ENCODE results near the gene TMEFF1. TPM values are rescaled to one million over a fixed set of nuclear protein-coding genes. Genes with fewer than 3 reads are reported as not detected.

The TMEFF1 gene
- total RNA-seq, 1 donor from 2014 or later, result 171 TPM

DNA sequence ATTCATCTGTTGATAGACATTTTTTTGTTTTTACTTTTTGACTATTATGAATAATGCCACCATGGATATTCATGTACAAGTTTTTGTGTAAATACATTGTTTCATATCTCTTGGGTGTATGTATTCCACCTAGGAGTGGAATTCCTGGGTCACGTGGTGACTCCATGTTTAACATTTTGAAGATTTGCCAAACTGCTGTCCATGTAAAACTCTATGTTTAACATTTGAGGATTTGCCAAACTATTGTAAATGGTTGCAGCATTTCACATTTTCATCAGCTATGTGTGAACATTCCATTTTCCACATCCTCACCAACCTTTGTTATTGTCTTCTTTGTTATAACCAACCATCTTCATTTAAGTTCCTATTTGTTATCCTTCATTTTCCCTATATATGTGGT lies 12.2 kb downstream of the TMEFF1 start:
- Mint-ChIP-seq H3K4me3 (ENCODE audit: unreplicated experiment) (no peak overlapping the region), H3K4me1 (ENCODE audit: low read depth, unreplicated experiment) (peaks cover 16% of the 10 kb centered on the region)

DNA sequence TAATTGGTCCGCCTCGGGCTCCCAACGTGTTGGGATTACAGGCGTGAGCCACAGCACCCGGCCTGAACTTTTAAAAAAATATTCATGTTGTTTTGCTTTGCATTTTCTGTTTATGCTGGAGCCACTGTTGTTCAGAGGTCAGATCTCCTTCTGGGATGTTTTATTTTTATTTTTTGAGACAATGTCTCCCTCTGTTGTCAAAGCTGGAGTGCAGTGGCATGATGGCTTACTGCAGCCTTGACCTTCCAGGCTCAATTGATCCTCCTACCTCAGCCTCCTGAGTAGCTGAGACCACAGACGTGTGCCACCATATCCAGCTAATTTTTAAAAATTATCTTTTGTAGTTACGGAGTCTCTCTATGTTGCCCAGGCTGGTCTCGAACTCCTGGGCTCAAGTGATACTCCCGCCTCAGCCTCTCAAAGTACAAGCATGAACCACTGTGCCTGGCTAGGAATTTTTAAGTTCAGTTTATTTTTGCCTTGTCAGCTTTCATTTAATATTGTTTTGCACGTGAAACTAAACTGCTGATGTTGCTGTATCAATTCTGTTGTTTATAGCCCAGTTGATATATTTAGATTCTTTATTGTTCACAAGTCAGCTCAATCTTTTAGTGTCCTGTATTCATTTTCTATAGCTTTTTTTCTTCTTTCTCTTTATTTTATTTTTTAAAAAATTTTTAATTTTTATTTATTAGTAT lies 13.7 kb downstream of the TMEFF1 start:
- H3K4me3 Mint-ChIP-seq (ENCODE audit: unreplicated experiment), result no peak overlapping the region
- H3K4me1 Mint-ChIP-seq (ENCODE audit: low read depth, unreplicated experiment), result peaks cover 18% of the 10 kb centered on the region
- H3K36me3 Mint-ChIP-seq (ENCODE audit: unreplicated experiment), result no peaks in the 10 kb centered on the region
- TF ChIP-seq, protein P1, sequence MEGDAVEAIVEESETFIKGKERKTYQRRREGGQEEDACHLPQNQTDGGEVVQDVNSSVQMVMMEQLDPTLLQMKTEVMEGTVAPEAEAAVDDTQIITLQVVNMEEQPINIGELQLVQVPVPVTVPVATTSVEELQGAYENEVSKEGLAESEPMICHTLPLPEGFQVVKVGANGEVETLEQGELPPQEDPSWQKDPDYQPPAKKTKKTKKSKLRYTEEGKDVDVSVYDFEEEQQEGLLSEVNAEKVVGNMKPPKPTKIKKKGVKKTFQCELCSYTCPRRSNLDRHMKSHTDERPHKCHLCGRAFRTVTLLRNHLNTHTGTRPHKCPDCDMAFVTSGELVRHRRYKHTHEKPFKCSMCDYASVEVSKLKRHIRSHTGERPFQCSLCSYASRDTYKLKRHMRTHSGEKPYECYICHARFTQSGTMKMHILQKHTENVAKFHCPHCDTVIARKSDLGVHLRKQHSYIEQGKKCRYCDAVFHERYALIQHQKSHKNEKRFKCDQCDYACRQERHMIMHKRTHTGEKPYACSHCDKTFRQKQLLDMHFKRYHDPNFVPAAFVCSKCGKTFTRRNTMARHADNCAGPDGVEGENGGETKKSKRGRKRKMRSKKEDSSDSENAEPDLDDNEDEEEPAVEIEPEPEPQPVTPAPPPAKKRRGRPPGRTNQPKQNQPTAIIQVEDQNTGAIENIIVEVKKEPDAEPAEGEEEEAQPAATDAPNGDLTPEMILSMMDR (IDR thresholded peaks at IDR 0.05; ENCODE audit: partially characterized antibody, unreplicated experiment), result no peak
- H3K9me3 Mint-ChIP-seq (ENCODE audit: unreplicated experiment), result no peaks in the 10 kb centered on the region
- no peak for DNase-seq
- peaks cover 4% of the 10 kb centered on the region for H3K27me3 Mint-ChIP-seq (ENCODE audit: unreplicated experiment)
- H3K27ac Mint-ChIP-seq (ENCODE audit: unreplicated experiment), result no peak overlapping the region

More for the DNA sequence above, 12.2 kb downstream of the TMEFF1 start:
- no peak for DNase-seq
- Mint-ChIP-seq H3K27me3 (ENCODE audit: unreplicated experiment) (peaks cover 4% of the 10 kb centered on the region), H3K9me3 (ENCODE audit: unreplicated experiment) (no peaks in the 10 kb centered on the region), H3K27ac (ENCODE audit: unreplicated experiment) (no peak overlapping the region), H3K36me3 (ENCODE audit: unreplicated experiment) (no peaks in the 10 kb centered on the region)
- TF ChIP-seq, protein P1 (IDR thresholded peaks at IDR 0.05; ENCODE audit: partially characterized antibody, unreplicated experiment), result no peak

GRCh38 chr9:100488177-100488576 lies 15.2 kb downstream of the TMEFF1 start:
- Mint-ChIP-seq H3K4me1 (ENCODE audit: low read depth, unreplicated experiment) (peaks cover 23% of the 10 kb centered on the region), H3K36me3 (ENCODE audit: unreplicated experiment) (no peaks in the 10 kb centered on the region), H3K27ac (ENCODE audit: unreplicated experiment) (no peak overlapping the region), H3K4me3 (ENCODE audit: unreplicated experiment) (no peak overlapping the region), H3K9me3 (ENCODE audit: unreplicated experiment) (no peaks in the 10 kb centered on the region), H3K27me3 (ENCODE audit: unreplicated experiment) (peaks cover 4% of the 10 kb centered on the region)
- TF ChIP-seq, protein P1 (IDR thresholded peaks at IDR 0.05; ENCODE audit: partially characterized antibody, unreplicated experiment), result no peak
- DNase-seq, result no peak

GRCh38 chr9:100489836-100490235 lies 16.9 kb downstream of the TMEFF1 start:
- H3K27me3 Mint-ChIP-seq (ENCODE audit: unreplicated experiment), result no peaks in the 10 kb centered on the region
- H3K4me3 Mint-ChIP-seq (ENCODE audit: unreplicated experiment), result no peak overlapping the region
- TF ChIP-seq, protein P1 (IDR thresholded peaks at IDR 0.05; ENCODE audit: partially characterized antibody, unreplicated experiment), result no peak
- H3K9me3 Mint-ChIP-seq (ENCODE audit: unreplicated experiment), result no peaks in the 10 kb centered on the region
- DNase-seq, result no peak
- H3K36me3 Mint-ChIP-seq (ENCODE audit: unreplicated experiment), result no peaks in the 10 kb centered on the region
- no peak overlapping the region for H3K27ac Mint-ChIP-seq (ENCODE audit: unreplicated experiment)
- H3K4me1 Mint-ChIP-seq (ENCODE audit: low read depth, unreplicated experiment), result peaks cover 28% of the 10 kb centered on the region

- H3K9me3 Mint-ChIP-seq (ENCODE audit: unreplicated experiment), result peaks cover 2% of the 10 kb centered on the region
- TF ChIP-seq, protein P1 (IDR thresholded peaks at IDR 0.05; ENCODE audit: partially characterized antibody, unreplicated experiment), result no peak
- H3K27ac Mint-ChIP-seq (ENCODE audit: unreplicated experiment), result no peak overlapping the region
- no peak for DNase-seq
- H3K36me3 Mint-ChIP-seq (ENCODE audit: unreplicated experiment), result no peaks in the 10 kb centered on the region
- peaks cover 38% of the 10 kb centered on the region for H3K4me1 Mint-ChIP-seq (ENCODE audit: low read depth, unreplicated experiment)
- no peaks in the 10 kb centered on the region for H3K27me3 Mint-ChIP-seq (ENCODE audit: unreplicated experiment)
- no peak overlapping the region for H3K4me3 Mint-ChIP-seq (ENCODE audit: unreplicated experiment)
Measured at GRCh38 chr9:100492952-100493351, 20.0 kb downstream of the TMEFF1 start.
